ENCODE measurements around the gene CCL23.
"Not testable (repeated sequence)": the region's sequence is repeated elsewhere in the genome, so short reads cannot be mapped to it uniquely, and the experiment has no call there.

Gene CCL23

GRCh38 chr17:36048066-36048465 is 30.3 kb upstream of the CCL23 start:
- Histone ChIP-seq H3K36me3 (no peaks in the 10 kb centered on the region), H3K27me3 (no peaks in the 10 kb centered on the region), H3K9me3 (peaks cover 52% of the 10 kb centered on the region), H3K27ac (no peak overlapping the region), H3K4me1 (no peaks in the 10 kb centered on the region), H3K9ac (no peak overlapping the region), H4K20me1 (no peaks in the 10 kb centered on the region), H3K4me2 (no peak overlapping the region), H3K4me3 (no peak overlapping the region)
- TF ChIP-seq Cebpa-rat (IDR thresholded peaks at IDR 0.05): no peak

- H3K27me3 ChIP-seq: no peaks in the 10 kb centered on the region
- H3K27ac ChIP-seq: no peak overlapping the region
- no peaks in the 10 kb centered on the region for H3K9me3 ChIP-seq
- no peak overlapping the region for H3K4me3 ChIP-seq
- H3K4me1 ChIP-seq: peaks cover 21% of the 10 kb centered on the region
- no peaks in the 10 kb centered on the region for H3K36me3 ChIP-seq
- H3K9ac ChIP-seq: no peak overlapping the region
- H3K4me2 ChIP-seq: no peak overlapping the region
- TF ChIP-seq Cebpa-rat (IDR thresholded peaks at IDR 0.05): no peak
- H4K20me1 ChIP-seq: no peaks in the 10 kb centered on the region
Observed at GRCh38 chr17:36036235-36036634, 18.5 kb upstream of the CCL23 start.

- H3K27ac ChIP-seq: no peak overlapping the region
- no peaks in the 10 kb centered on the region for H3K9me3 ChIP-seq
- peaks cover 21% of the 10 kb centered on the region for H3K4me1 ChIP-seq
Observed at GRCh38 chr17:36034127-36034526, 16.4 kb upstream of the CCL23 start.

GRCh38 chr17:36030956-36031355 is 13.2 kb upstream of the CCL23 start:
- no peaks in the 10 kb centered on the region for H3K9me3 ChIP-seq

More at GRCh38 chr17:36034127-36034526, 16.4 kb upstream of the CCL23 start:
- no peak overlapping the region for H3K9ac ChIP-seq
- H3K4me2 ChIP-seq: no peak overlapping the region
- no peaks in the 10 kb centered on the region for H4K20me1 ChIP-seq
- H3K4me3 ChIP-seq: no peak overlapping the region
- no peak for TF ChIP-seq Cebpa-rat (IDR thresholded peaks at IDR 0.05)
- H3K27me3 ChIP-seq: no peaks in the 10 kb centered on the region
- no peaks in the 10 kb centered on the region for H3K36me3 ChIP-seq

GRCh38 chr17:36027761-36028160 is 10.0 kb upstream of the CCL23 start:
- H3K4me1 ChIP-seq: no peaks in the 10 kb centered on the region
- H3K4me3 ChIP-seq: no peak overlapping the region
- no peaks in the 10 kb centered on the region for H4K20me1 ChIP-seq
- no peaks in the 10 kb centered on the region for H3K27me3 ChIP-seq
- no peak overlapping the region for H3K4me2 ChIP-seq
- H3K9me3 ChIP-seq: no peaks in the 10 kb centered on the region; the same call in 1 of the 2 replicates
- no peak overlapping the region for H3K27ac ChIP-seq
- no peak for TF ChIP-seq Cebpa-rat (IDR thresholded peaks at IDR 0.05)
- H3K36me3 ChIP-seq: no peaks in the 10 kb centered on the region
- H3K9ac ChIP-seq: no peak overlapping the region

More at GRCh38 chr17:36030956-36031355, 13.2 kb upstream of the CCL23 start:
- Histone ChIP-seq H3K4me2 (no peak overlapping the region), H4K20me1 (no peaks in the 10 kb centered on the region), H3K27ac (no peak overlapping the region), H3K4me1 (peaks cover 9% of the 10 kb centered on the region), H3K27me3 (no peaks in the 10 kb centered on the region), H3K9ac (no peak overlapping the region), H3K4me3 (no peak overlapping the region), H3K36me3 (no peaks in the 10 kb centered on the region)
- no peak for TF ChIP-seq Cebpa-rat (IDR thresholded peaks at IDR 0.05)

GRCh38 chr17:36024106-36024869 is 6.5 kb upstream of the CCL23 start:
- H3K27me3 ChIP-seq: no peaks in the 10 kb centered on the region
- no peaks in the 10 kb centered on the region for H3K4me1 ChIP-seq
- TF ChIP-seq Cebpa-rat (IDR thresholded peaks at IDR 0.05): no peak
- H4K20me1 ChIP-seq: no peaks in the 10 kb centered on the region
- H3K9ac ChIP-seq: no peak overlapping the region
- H3K9me3 ChIP-seq: no peaks in the 10 kb centered on the region; the same call in 1 of the 2 replicates
- H3K4me2 ChIP-seq: no peak overlapping the region
- H3K4me3 ChIP-seq: no peak overlapping the region
- H3K27ac ChIP-seq: no peak overlapping the region
- H3K36me3 ChIP-seq: no peaks in the 10 kb centered on the region

- no peaks in the 10 kb centered on the region for H3K27me3 ChIP-seq
- H3K4me2 ChIP-seq: no peak overlapping the region
- H3K4me1 ChIP-seq: peaks cover 7% of the 10 kb centered on the region; the same call in 1 of the 2 replicates
- no peaks in the 10 kb centered on the region for H4K20me1 ChIP-seq
- H3K4me3 ChIP-seq: no peak overlapping the region
- no peak for TF ChIP-seq Cebpa-rat (IDR thresholded peaks at IDR 0.05)
- no peak overlapping the region for H3K27ac ChIP-seq
- no peaks in the 10 kb centered on the region for H3K36me3 ChIP-seq
- H3K9ac ChIP-seq: no peak overlapping the region
- H3K9me3 ChIP-seq: no peaks in the 10 kb centered on the region; the same call in 1 of the 2 replicates
Observed at GRCh38 chr17:36019423-36019822, 1.7 kb upstream of the CCL23 start.

GRCh38 chr17:36016555-36016954 is 1.2 kb downstream of the CCL23 start:
- Histone ChIP-seq H3K9ac (no peak overlapping the region), H3K9me3 (peaks cover 13% of the 10 kb centered on the region), H3K4me2 (no peak overlapping the region), H3K27me3 (no peaks in the 10 kb centered on the region), H3K4me1 (peaks cover 7% of the 10 kb centered on the region; the same call in 1 of the 2 replicates), H3K4me3 (no peak overlapping the region), H3K27ac (no peak overlapping the region), H3K36me3 (no peaks in the 10 kb centered on the region), H4K20me1 (no peaks in the 10 kb centered on the region)
- TF ChIP-seq Cebpa-rat (IDR thresholded peaks at IDR 0.05): no peak

GRCh38 chr17:36015895-36016294 is 1.9 kb downstream of the CCL23 start:
- H4K20me1 ChIP-seq, H3K27ac ChIP-seq, H3K36me3 ChIP-seq, H3K9ac ChIP-seq, H3K4me3 ChIP-seq, H3K4me1 ChIP-seq, H3K4me2 ChIP-seq, H3K27me3 ChIP-seq: not testable (repeated sequence)
- peaks cover 14% of the 10 kb centered on the region for H3K9me3 ChIP-seq

GRCh38 chr17:36014946-36015345 is 2.8 kb downstream of the CCL23 start:
- Histone ChIP-seq H3K4me3 (no peak overlapping the region), H3K36me3 (no peaks in the 10 kb centered on the region), H3K4me2 (no peak overlapping the region), H3K4me1 (peaks cover 7% of the 10 kb centered on the region; the same call in 1 of the 2 replicates), H4K20me1 (no peaks in the 10 kb centered on the region), H3K27ac (no peak overlapping the region), H3K9me3 (peaks cover 18% of the 10 kb centered on the region), H3K9ac (no peak overlapping the region), H3K27me3 (no peaks in the 10 kb centered on the region)
- no peak for TF ChIP-seq Cebpa-rat (IDR thresholded peaks at IDR 0.05)

Measured in BLaER1 (cell line).